Ovary (tissue), 3 donors: ENCODE data around the gene SLC44A1.

ENCODE experiments used
- POLR2A ChIP-seq: fragments of 450-650 bp; IDR thresholded peaks from one replicate; pipeline ENCODE4 v1.6.1; 2017; ENCODE audit warnings: antibody characterized with exemption, mild to moderate bottlenecking, moderate library complexity
- TF ChIP-seq, protein P1 (sequence below), 3 donors: fragments of 450-650 bp in 2 of 3; fragments of 200-600 bp in 1 of 3; IDR thresholded peaks; one replicate each; pipeline versions ENCODE4 v1.5.1 to v1.8.0; 2016 to 2022; ENCODE audit warnings: antibody characterized with exemption in 3 of 3, mild to moderate bottlenecking in 1 of 3
- donor health status: DM: no; HTN: no; CAD: no.

- TF ChIP-seq, protein P1, sequence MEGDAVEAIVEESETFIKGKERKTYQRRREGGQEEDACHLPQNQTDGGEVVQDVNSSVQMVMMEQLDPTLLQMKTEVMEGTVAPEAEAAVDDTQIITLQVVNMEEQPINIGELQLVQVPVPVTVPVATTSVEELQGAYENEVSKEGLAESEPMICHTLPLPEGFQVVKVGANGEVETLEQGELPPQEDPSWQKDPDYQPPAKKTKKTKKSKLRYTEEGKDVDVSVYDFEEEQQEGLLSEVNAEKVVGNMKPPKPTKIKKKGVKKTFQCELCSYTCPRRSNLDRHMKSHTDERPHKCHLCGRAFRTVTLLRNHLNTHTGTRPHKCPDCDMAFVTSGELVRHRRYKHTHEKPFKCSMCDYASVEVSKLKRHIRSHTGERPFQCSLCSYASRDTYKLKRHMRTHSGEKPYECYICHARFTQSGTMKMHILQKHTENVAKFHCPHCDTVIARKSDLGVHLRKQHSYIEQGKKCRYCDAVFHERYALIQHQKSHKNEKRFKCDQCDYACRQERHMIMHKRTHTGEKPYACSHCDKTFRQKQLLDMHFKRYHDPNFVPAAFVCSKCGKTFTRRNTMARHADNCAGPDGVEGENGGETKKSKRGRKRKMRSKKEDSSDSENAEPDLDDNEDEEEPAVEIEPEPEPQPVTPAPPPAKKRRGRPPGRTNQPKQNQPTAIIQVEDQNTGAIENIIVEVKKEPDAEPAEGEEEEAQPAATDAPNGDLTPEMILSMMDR (IDR thresholded peaks at IDR 0.05) = no peak
- no peak for TF ChIP-seq POLR2A
Measured at GRCh38 chr9:105295986-105296385, 51.5 kb downstream of the SLC44A1 start.
